GM19452 (cell line): ENCODE results near the gene CCDC82.

Source experiments
- ATAC-seq: cut with Tn5 transposase; IDR thresholded peaks from one replicate; pipeline ENCODE4 v1.9.1; 2021; ENCODE audit not compliant: unreplicated experiment

Gene CCDC82

GRCh38 chr11:96365493-96365892 is 24.2 kb downstream of the CCDC82 start:
- ATAC-seq, result no peak

DNA sequence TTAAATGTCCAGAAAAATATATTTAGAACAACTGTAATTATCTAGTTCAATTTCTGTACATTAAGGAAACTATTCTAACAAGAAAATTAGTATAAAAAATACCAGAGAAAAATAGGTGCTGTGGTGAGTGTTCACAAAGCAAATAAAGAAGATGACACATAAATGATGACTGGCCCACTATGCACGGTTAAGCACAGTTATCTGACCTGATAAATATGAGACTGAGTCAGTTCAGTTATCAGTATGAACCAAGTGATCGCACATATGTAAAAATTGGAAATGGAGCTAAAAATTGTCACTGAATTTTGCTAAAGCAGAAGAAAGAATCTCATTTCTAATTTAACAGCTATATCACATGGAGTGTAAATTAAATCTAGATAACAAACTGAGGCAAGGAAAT is 27.9 kb downstream of the CCDC82 start:
- ATAC-seq, result no peak

DNA sequence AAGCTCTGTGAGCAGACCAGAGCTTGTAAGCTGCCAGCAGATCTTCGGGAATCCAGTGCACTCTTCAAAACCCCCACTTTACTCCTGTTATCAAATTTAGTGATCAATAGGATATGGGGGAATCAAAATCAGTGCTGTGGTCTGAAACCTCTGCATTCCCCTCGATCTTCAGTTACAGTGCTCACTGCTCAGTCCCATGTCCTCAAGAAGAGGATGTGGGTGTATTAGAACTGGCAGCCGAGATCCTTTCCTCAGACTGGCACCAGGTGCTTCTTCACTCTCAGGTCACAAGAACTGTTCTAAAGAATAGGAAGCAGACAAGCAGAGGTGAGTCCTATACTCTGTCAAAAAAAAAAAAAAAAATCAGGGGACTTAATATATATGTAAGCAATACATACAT is 31.4 kb downstream of the CCDC82 start:
- ATAC-seq, result no peak

DNA sequence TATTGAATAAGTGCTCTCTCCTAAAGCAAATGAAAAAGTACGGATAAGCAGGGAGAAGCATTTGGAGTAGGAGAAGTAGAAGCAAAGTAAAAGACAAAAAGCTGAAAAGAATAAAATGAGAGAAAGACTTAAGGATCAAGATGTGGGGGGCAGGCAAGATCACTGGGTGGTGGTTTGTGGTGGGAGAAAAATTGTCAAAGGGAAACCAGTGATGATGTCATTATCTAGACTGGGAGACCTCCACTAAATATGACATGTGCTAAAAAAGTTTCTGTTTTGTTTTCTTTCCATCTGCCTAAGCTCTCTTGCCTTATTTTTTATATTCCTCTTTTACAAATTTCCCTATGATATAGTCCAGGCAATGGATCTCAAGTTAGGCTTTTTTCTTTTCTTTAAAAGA is 31.9 kb downstream of the CCDC82 start:
- ATAC-seq, result no peak

GRCh38 chr11:96356848-96357247 is 32.9 kb downstream of the CCDC82 start:
- ATAC-seq, result no peak

DNA sequence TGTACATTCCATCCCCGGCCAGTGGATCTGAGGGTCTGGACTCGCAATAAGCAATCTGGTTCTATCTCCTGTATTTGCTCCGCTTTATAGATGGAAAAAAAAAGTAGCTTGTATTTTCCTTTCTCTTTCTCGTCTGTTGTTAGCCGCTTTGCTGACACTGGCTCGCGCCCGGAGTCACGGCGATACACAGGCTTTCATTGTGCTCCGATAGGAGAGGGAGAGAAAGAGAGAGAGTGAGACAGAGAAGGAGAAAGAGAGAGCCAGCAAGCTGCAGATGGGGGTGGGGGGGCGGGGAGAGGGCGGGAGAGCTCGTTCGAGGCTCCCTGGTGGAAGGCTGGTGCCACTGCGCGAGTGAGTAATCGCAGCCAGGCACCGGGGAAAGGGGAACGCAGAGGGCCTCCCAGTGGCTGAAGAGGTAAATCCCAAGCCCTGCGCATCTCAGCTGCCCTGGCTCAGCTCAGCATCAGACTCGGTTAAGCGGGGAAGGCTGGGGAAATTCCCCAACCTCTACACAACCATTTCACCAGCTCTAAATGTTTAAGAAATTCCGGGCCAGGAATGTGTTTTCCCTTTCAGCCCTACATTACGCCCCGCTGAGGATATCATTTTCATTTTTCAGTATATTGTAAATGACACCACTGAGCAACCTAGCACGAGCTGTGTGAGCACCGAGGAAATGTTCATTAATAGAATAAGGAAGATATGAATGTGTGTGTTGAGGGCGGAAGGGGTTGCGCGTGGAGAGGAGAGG is 46.6 kb downstream of the CCDC82 start, which contains the start of gene MAML2:
TSS of gene MAML2 (minus strand) at position 235 of the 751 bp plus-strand sequence. CDS start 1,300 bp downstream, outside the sequence.
- ATAC-seq, result peak; percentile 73

DNA sequence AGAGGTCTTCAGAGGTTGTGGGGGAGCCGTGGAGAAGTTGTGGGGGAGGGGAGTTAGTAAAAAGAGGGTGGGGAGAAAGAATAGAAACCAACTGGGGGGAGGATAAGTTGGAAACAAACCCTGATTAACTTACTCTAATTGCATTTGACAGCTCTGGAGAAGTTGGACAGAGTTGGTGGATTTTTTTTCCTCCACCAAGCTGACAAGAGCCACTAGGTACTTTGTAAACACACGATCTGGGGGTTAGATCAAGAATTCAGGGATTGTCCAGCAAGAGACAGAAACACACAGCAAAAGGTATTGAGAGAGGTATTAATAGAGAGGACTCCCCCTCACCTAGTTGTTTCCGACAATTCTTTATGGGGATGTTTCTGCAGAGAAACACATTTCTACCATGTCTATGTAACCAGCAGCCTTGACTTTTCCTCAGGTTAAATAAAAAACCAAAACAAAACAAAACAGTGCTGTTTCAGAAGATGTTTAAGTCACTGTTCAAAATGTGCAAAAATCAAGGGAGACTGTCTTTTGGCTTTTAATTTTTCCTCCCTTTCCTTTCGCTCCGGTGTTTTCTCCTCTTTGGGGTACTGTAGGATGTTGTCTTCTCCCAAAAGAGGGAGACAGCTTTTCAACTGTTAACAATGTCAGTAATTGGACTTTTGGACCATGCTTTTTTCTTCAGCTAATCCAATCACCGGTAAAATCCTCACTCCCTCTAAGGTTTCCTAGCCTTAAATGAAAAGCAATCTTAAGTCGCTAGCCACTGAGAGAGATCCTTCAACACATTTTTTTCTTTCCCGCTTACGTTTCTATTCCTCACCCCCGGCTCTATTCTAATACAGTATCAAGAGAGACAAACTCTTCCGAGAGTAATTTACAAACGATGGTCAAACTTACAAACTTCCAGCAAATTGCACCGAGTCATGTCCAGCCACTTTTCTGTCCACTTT is 47.4 kb downstream of the CCDC82 start:
- ATAC-seq, result no peak

GRCh38 chr11:96341211-96342013 is 48.3 kb downstream of the CCDC82 start:
- peak; percentile 35 for ATAC-seq

- ATAC-seq, result no peak
These were observed 49.2 kb downstream of the CCDC82 start for GRCh38 chr11:96340555-96340885.

DNA sequence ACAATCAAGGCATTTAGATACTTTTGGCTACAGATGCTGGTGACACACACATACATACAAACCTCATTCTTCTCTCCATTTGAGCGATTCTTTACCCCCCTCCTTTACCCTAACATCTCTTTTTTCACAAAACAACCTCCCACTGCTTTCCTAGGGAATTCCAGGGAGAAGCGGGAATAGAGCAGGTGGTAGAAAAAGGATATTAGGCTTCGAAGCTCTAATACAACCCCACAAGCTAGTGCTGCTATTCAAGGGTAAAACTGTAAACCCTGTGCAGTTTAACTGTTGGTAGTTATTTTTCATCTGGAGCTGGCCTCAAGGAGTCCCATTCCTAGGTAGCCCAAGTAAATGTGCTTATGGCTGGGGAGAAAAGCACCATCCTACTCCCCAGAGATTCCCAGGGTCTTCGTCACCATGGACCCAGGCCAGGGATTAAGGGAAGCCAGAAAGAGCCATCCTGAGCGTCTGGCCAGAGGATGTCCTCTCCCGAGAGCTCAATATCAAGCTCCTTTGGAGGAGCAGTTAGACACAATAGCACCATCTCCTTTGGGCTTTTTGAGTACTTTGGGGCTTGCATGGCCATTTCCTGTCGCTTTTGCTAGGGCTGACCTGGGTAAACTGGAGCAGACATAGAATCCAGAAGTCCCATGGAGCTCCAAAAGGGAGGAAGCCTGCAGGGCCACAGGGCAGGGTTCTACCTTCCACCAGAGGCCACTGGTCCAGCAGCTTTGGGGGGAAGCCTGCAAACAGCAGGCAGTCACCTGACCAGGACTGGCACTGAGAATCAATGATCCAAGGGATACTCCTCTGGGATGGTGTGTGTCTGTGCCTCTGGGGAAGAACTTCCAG is 49.8 kb downstream of the CCDC82 start:
- ATAC-seq, result no peak

- ATAC-seq, result peak; percentile 51
These were observed 50.6 kb downstream of the CCDC82 start for GRCh38 chr11:96338910-96339705.

GRCh38 chr11:96337541-96338431 is 51.9 kb downstream of the CCDC82 start:
- ATAC-seq, result no peak

DNA sequence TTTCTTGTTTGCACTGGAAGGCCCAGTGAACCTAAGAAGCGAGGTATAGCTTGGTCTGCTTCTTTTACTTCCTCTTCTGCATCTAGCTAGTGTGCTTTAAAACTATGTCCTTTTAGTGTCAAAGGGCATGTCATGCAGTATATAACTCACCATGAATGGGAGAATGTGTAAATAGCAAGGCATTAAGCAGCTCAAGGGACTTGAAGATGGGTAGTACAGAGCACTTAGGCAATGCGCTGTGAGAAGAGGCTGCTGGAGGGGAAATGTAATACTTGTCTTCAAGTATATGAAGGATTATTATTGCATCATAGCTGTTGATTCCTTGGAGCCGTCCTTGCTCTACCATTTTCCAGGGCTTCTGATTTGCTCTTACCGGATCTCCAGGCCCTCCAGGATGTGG is 54.3 kb downstream of the CCDC82 start:
- no peak for ATAC-seq

DNA sequence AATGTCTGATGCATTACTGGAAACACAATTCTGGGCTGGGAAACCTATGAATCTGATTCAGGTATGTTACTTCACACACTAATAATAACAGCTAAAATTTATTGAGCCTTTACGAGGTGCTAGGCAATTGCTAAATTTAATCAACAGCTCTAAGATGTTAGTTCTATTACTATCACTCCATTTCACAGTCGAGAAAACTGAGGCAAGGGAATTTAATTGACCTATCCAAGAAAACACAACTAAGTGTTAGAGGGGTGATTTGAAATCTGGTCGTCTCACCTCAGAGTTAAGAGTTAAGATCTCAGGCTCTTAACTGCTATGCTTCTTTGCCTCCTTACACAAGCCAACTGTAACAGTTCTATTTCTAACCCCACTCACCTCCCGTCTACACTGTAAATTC is 55.5 kb downstream of the CCDC82 start:
- no peak for ATAC-seq

- no peak for ATAC-seq
These were observed 56.5 kb downstream of the CCDC82 start for GRCh38 chr11:96333191-96333719.

DNA sequence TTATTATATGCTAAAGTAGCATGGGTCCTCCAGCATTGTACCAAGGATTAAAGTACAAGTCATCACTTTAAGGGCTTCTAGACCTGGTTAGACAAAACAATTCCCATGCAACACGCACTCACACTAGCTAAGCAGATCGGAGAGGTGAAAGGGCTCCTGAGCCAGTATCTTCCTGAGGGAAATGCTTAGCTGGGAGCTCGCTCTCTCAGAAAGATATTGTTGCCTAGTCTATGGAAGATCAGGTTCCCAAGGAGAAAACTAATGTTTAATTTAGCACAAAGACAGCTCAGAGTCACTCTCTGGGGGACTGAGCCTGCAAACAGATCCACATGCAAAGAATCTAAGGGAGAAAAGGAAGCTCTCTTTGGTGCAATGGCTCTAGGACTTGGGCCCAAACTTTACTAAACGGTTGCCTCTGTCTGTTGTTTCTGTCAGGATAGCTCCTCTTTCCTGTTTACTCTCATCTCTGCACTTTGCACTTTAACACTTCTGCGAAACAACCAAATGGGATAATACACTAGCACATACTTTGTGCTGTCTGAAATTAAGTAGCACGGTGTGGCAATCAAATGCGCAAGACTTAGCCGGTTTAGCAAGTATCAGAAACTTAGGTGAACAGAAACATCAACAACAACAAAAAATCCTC is 57.5 kb downstream of the CCDC82 start:
- ATAC-seq, result no peak

DNA sequence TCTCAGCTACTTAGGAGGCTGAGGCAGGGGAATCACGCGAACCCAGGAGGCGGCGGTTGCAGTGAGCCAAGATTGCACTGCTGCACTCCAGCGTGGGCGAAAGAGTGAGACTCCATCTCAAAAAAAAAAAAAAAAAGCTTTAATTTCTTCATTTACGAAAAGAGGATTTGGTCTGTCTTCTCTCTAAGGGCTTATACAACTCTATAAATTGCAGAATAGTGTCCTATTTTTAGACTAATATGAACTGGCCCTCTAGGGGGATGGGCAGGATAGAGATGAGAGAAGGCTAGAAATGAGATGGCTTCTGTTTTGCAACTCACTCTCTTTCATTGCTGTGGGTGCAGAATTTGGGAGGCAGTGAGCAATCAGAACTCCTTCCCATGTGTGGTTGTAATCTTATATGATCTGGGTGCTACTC is 58.0 kb downstream of the CCDC82 start:
- ATAC-seq, result no peak

DNA sequence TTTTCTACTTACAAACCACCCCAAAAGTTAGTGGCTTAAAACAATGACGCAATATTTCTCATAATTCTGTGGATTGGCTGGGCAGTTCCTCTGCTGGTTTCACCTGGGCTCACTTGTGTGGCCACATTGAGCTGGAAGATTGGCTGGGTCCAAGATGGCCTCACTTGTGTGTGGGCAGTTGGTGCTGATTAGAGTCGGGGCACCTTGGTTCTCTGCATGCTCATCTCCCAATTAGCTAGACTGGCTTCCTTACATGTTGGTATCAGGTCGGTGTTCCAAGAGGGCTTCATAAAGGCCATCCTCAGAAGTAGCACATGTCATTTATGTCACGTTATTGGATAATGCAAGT is 59.2 kb downstream of the CCDC82 start:
- no peak for ATAC-seq
